SH-SY5Y (cell line): ENCODE results near the gene ADAMTS3.

Experiments
- GATA2 ChIP-seq: IDR thresholded peaks from 2 replicates; pipeline ENCODE4 v1.6.1; 2011; ENCODE audit warnings: mild to moderate bottlenecking, low read depth, low read length
- GATA3 ChIP-seq: IDR thresholded peaks from 2 replicates; pipeline ENCODE4 v1.6.1; 2011; ENCODE audit warnings: low read depth, mild to moderate bottlenecking, low read length, moderate library complexity

ADAMTS3 gene

DNA sequence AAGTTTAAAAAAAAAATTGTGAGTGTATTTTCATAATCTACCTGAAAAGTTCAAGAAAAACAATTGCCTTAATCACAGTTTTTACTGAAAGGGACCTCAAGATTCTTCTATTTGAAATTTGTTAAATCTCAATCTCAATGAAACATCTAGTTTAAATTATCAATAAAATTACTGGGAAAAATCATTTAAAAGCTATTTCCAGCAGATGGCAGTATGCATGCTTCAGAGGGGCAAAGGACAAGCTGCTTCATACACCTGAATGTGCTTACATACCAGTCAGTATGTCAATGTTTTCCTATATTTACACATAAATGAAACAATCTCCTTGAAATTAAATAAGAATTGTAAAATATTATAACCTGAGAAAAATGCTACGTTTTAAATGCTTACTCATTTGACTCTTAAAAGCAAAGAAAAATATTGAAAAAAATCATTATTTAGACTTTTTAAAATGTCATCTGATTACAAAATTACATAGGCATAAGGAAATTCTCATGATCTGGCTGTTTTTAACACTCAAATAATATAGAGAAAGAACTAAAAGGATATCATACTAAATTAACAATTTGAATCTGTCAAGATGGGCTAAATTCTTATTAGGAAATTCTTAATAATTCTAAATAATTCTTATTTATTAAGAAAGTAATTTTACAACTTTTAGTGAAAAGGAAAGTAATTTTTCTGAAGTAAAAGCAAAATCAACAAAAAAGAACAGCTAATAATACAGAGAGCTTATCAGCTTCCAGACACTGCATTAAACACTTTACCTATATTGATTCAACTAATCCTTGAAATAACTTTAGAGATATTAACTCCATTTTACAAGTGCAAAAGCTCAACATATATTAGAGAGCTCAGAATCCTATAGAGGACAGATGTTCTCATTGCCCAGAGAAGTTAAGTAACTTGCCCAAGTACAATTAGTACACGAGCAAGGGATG lies 242.1 kb downstream of the ADAMTS3 start:
- no peak for TF ChIP-seq GATA3
- TF ChIP-seq GATA2, result no peak

DNA sequence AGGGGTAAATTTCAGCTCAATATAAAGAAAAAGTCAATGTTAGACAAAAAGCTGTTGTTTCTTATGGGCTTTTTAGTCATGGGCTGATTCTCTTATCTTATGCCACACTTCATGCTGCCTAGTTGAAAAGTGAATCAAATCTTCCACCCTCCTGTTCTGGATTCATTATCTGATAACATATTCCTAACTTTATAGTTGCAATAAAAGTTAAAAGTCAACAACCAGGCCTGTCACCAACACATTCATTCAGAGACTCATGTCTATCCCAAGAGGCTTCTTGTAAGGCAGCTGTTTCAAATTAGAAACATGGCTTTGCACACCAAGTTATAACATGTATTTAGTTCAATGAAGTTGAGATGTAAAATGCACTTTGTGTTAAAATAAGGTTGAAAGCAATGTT lies 243.8 kb downstream of the ADAMTS3 start:
- TF ChIP-seq GATA2 (no peak), GATA3 (no peak)

DNA sequence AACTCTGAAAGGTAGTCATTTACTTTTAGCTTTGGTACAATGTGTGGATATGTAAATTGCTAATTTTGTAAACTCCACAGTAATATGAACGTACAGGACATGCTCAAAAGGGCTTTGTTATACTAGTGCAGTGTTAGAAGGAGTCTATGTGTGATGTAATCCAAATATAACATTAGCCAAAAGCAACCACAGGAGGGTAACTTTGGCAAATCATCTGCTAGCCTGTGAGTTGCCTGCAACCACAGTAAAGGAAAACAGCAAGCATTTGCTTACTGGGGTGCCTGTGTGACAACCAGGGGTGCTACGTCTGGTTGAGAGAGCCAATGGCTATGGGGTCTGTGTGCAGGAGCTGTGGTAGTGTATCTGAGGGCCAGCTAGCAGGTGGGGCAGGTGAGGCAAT lies 245.8 kb downstream of the ADAMTS3 start:
- TF ChIP-seq GATA2 (no peak), GATA3 (no peak)

- TF ChIP-seq GATA2 (no peak), GATA3 (no peak)
These were observed 248.6 kb downstream of the ADAMTS3 start for GRCh38 chr4:72320223-72320948.

DNA sequence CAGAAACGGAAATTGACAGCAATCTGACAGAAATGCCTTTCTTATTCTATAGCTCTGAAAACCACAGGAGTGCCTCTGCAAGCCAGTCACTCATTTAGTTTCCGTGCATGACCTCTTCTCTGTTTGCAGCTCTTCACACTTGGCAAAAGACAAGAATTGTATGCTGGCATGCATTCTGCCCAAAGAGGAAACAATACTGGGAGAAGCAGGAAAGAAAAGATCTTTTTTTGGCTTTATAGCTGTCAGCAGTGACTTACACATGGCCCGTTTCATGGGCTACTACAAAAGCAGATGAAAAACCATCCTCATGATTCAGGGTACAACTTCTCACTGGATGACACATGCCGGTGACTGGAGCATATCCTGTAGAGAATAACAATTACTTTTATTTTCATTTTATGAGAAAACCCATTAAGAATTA lies 249.4 kb downstream of the ADAMTS3 start:
- TF ChIP-seq GATA3 (no peak), GATA2 (no peak)

GRCh38 chr4:72318421-72319170 lies 250.4 kb downstream of the ADAMTS3 start:
- TF ChIP-seq GATA3 (no peak), GATA2 (no peak)

- no peak for TF ChIP-seq GATA3
- TF ChIP-seq GATA2, result no peak
These were observed 254.2 kb downstream of the ADAMTS3 start for GRCh38 chr4:72314869-72315268.

DNA sequence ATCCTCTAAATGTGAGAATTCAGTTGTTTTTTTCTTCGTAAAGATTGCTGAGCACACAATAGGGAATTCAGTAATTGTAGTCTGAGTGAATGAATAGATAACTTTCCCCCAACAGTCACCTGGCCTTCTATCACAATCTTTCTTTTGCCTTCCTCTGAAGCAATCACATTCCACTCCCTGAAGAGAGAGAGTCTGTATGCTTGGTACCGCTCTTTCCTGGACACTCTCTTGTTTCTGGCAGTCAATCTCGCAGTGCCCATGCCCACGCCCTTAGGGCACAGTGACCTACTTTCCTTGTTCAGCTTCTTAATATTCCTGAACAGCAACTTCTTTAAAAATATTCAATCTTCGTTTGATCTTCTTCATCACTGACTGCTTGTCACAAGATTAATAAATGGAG lies 255.9 kb downstream of the ADAMTS3 start:
- TF ChIP-seq GATA2 (no peak), GATA3 (no peak)

DNA sequence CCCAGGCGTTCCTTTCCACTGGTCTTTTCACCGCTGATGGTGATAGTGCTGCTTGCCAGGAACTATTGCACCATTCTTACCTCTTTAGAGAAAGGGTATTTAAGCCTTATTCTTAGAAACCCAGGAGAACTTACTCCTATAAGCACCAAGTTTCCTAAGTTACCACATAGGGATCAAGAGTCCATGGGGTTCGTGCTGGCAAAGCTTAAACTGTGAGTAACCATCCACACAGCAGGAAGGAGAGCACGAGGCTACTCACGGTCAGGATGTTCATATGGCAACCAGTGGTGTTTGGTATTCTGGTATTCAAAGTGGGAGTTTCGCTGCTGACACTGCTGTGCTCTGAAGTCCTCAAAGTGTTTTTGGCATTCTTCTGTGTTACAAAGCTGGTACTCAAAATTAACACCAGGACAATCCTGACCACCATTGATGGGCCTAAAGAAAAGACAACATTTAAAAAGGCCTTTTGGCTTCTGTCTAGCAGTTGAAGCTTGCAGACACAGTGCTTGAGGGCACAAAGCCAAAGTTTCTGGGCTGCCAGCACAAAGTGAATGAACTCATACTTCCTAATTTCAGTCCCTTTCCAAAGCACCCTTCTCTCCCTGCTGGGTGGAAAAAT lies 256.9 kb downstream of the ADAMTS3 start:
- TF ChIP-seq GATA2 (no peak), GATA3 (no peak)

DNA sequence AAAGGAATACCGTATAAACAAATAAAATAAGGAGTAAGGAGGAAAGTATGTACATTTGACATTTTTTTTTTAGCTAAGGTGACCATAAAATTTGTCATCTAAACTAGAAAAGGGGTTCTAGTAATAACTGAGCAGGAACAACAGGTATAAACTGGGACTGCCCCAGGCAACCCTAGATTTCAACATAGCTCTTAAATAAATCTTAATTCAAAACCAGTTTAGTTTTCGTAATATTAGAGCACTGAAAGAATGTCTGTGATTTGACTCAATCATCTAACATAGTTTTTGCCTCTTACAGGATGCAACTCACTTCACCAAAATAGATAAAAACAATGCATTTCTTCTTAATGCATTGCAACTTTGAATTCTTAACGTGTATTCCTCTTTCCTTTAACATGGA lies 257.7 kb downstream of the ADAMTS3 start:
- no peak for TF ChIP-seq GATA3
- no peak for TF ChIP-seq GATA2

DNA sequence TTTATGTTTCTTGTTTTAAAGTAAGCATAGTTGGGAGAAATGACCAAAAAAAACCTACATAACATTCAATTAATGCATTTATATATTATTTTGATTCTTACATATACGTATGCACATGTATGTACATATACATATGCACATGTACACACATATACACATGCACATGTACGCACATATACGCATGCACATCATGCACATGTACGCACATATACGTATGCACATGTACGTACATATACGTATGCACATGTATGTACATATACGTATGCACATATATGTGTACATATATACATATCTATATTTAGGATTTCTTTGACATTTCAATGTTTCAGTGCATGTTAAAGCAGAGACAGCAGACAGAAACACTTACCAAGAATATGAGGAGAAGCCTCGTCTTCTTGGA lies 263.4 kb downstream of the ADAMTS3 start:
- TF ChIP-seq GATA3 (no peak), GATA2 (no peak)

DNA sequence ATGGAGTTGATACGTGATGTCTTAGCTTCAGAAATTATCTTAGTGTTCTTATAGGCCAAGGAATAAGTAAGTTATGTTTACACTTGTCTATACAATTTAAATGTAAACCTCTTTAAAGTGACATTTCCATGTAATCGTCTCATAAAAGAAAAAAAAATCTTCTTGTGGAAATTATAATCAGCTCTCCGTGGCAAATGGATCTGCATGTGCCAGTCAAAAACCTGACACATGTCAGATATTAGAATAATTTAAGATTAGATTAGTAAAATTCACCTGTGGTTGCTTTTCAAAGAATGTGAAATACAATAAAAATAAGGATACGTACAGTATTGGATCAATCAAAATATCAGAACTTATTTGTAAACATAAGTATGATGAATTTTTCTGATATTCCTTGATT lies 263.9 kb downstream of the ADAMTS3 start:
- TF ChIP-seq GATA3, result no peak
- TF ChIP-seq GATA2, result no peak

DNA sequence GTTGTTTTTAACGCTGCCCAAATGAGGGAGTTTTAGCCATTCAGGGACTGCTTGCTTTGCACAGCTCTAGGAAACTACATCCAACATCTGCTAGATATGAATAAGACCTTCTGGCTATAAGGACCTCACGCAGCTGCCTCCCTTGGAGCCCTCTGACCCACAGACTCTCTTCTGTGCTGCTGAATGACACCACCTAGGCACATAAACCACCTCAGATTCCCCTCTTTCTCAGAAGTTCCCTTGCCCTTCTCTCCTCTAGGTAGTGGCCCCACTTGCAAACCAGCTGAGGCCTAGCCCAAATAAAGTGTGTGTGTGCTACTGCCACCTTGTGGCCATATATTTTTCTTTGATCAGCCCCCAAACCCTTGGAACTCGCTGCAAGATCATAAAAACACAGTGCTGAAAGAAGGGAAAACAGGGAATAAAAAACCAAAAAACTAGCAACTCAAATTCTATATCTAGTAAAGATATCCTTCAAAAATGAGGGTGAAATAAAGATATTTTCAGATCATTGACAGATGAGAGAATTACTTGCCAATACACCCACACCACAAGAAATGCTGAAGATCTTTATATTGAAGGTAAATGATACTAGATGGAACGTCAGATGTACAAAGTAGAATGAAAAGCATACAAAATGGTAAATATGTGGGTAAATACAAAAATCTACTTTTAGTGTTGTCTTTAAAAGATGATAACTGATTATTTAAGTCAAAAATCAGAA lies 265.9 kb downstream of the ADAMTS3 start:
- TF ChIP-seq GATA2, result no peak
- no peak for TF ChIP-seq GATA3

DNA sequence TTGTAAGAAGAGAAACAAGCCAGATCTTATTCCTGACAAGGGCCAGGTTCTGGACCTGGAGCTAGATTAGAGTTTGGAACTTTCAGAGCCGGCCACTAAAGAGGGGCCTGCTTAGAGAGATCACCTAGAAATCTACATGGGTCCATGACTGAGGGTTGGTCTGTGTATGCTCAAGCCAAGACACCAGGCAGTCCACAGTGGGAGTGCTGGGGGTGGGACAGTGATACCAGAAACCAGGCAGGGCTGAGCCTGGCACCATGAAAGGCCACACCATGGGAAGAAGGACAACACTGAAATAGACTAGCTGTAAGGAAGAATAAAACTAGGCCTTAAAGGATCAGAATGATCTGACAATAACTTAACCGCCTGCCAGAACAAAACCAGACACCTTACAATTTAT lies 267.3 kb downstream of the ADAMTS3 start:
- TF ChIP-seq GATA2 (no peak), GATA3 (no peak)
